HCT116 (cell line): ENCODE measurements around the gene PBX3. TPM values are rescaled to one million over a fixed set of nuclear protein-coding genes. Genes with fewer than 3 reads are reported as not detected.

ENCODE experiments used
- ATAC-seq: fragments of 200-7000 bp; cut with Tn5 transposase; 2 replicates; pipeline ENCODE4 v1.9.1; 2020; ENCODE audit warnings: mild to moderate bottlenecking, moderate library complexity
- BruUV-seq: library from RNA; stranded (reverse); fragments of 400-500 nt; replicated peaks from 2 replicates; lab custom pipeline; 2021; lab: Mats Ljungman, UMichigan
- CTCF ChIA-PET: fragments of 300-600 bp; sonication (Branson Sonifier 250); formaldehyde crosslinking; loops from one replicate; lab custom pipeline; 2021; ENCODE audit warnings: antibody characterized with exemption; lab: Charles Lee
- POLR2A ChIA-PET: fragments of 300-600, 350-600 bp; sonication (Branson Sonifier 250); formaldehyde crosslinking; loops from one replicate; lab custom pipeline; 2021; ENCODE audit warnings: antibody characterized with exemption; lab: Charles Lee
- RAD21 ChIA-PET, 2 experiments: fragments of 300-600 bp; sonication (Branson Sonifier 250); formaldehyde crosslinking; loops; one replicate each; lab custom pipeline; 2023; ENCODE audit warnings: low total read pairs in 2 of 2; ENCODE audit not compliant: uncharacterized antibody in 2 of 2, unreplicated experiment in 2 of 2, low non-redundant PET in 1 of 2; lab: Charles Lee
- DNase-seq: peaks from one replicate; pipeline ENCODE4 v3.0.0-alpha.2; 2010; ENCODE audit warnings: low read depth, low spot score
- H2AFZ ChIP-seq: fragments of 200-600 bp; shearing (Covaris generic), sonication (generic); 2 replicates; pipeline ENCODE4 v1.6.1; 2017; ENCODE audit warnings: low read depth, mixed run types, mixed read lengths, antibody characterized with exemption, low read length; ENCODE audit not compliant: poor library complexity, severe bottlenecking
- H3K27ac ChIP-seq: 2 replicates; pipeline ENCODE4 v1.5.1; 2012; ENCODE audit warnings: low read depth, low read length
- H3K27me3 ChIP-seq: fragments of 200-600 bp; sonication (generic); 2 replicates; pipeline ENCODE4 v1.6.1; 2016; ENCODE audit warnings: mixed run types, low read length, mixed read lengths; ENCODE audit not compliant: insufficient read depth
- H3K36me3 ChIP-seq, 2 experiments: fragments of 200-500 bp in 1 of 2; fragments of 200-600 bp in 1 of 2; sonication (Bioruptor generic) in 1 of 2; sonication (generic) in 1 of 2; 2 replicates each; pipeline versions ENCODE4 v1.5.1 to v1.6.1; 2014 to 2016; ENCODE audit warnings: low read length in 2 of 2, inconsistent platforms in 1 of 2, mixed read lengths in 1 of 2, mixed run types in 1 of 2; ENCODE audit not compliant: insufficient read depth in 2 of 2, control insufficient read depth in 1 of 2
- H3K4me1 ChIP-seq, 2 experiments: fragments of 200-600 bp in 1 of 2; sonication (generic) in 1 of 2; 2 replicates each; pipeline versions ENCODE4 v1.5.1 to v1.6.1; 2012 to 2017; ENCODE audit warnings: low read length in 2 of 2, inconsistent platforms in 1 of 2, mild to moderate bottlenecking in 1 of 2, mixed read lengths in 1 of 2, mixed run types in 1 of 2, moderate library complexity in 1 of 2; ENCODE audit not compliant: insufficient read depth in 2 of 2, control insufficient read depth in 1 of 2
- H3K4me2 ChIP-seq: fragments of 200-600 bp; sonication (generic); 2 replicates; pipeline ENCODE4 v1.6.1; 2017; ENCODE audit warnings: mixed run types, low read length, mixed read lengths
- H3K4me3 ChIP-seq, 2 experiments: fragments of 200-600 bp in 1 of 2; sonication (generic) in 1 of 2; replicated peaks in 1 of 2; 2 replicates each; pipeline ENCODE4 v1.5.1; 2011 to 2016; ENCODE audit warnings: low read length in 2 of 2, control low read depth in 1 of 2, low read depth in 1 of 2, mild to moderate bottlenecking in 1 of 2, mixed read lengths in 1 of 2, mixed run types in 1 of 2
- H3K79me2 ChIP-seq: fragments of 200-600 bp; sonication (generic); 2 replicates; pipeline ENCODE4 v1.6.1; 2017; ENCODE audit warnings: mild to moderate bottlenecking, mixed run types, low read length, moderate library complexity, mixed read lengths; ENCODE audit not compliant: insufficient read depth
- H3K9ac ChIP-seq: fragments of 200-600 bp; sonication (generic); 2 replicates; pipeline ENCODE4 v1.6.1; 2016; ENCODE audit warnings: low read length, mixed read lengths
- H3K9me2 ChIP-seq: fragments of 200-600 bp; sonication (generic), shearing (Covaris generic); 2 replicates; pipeline ENCODE4 v1.6.1; 2017; ENCODE audit warnings: mixed run types, mild to moderate bottlenecking, moderate library complexity; ENCODE audit not compliant: insufficient read depth
- H3K9me3 ChIP-seq, 2 experiments: fragments of 200-500 bp in 1 of 2; fragments of 200-600 bp in 1 of 2; sonication (Bioruptor generic) in 1 of 2; sonication (generic) in 1 of 2; 2 replicates each; pipeline ENCODE4 v1.6.1; 2014 to 2017; ENCODE audit warnings: low read length in 2 of 2, mixed read lengths in 2 of 2, inconsistent platforms in 1 of 2, low read depth in 1 of 2, mild to moderate bottlenecking in 1 of 2, mixed run types in 1 of 2, moderate library complexity in 1 of 2; ENCODE audit not compliant: control insufficient read depth in 1 of 2, insufficient read depth in 1 of 2
- H4K20me1 ChIP-seq: fragments of 200-600 bp; sonication (generic), shearing (Covaris generic); 2 replicates; pipeline ENCODE4 v1.6.1; 2017; ENCODE audit warnings: mixed run types, mild to moderate bottlenecking, moderate library complexity; ENCODE audit not compliant: insufficient read depth
- CBX3 ChIP-seq: IDR thresholded peaks from 2 replicates; pipeline ENCODE4 v1.6.1; 2012; ENCODE audit warnings: low read depth
- EGR1 ChIP-seq: IDR thresholded peaks from 2 replicates; pipeline ENCODE4 v1.6.1; 2012; ENCODE audit warnings: low read depth
- FOSL1 ChIP-seq: IDR thresholded peaks from 2 replicates; pipeline ENCODE4 v1.6.1; 2012; ENCODE audit warnings: low read depth
- JUND ChIP-seq: IDR thresholded peaks from 2 replicates; pipeline ENCODE4 v1.6.1; 2012
- POLR2A ChIP-seq: IDR thresholded peaks from 2 replicates; pipeline ENCODE4 v1.7.0; 2011; ENCODE audit warnings: borderline replicate concordance; ENCODE audit not compliant: insufficient read depth, insufficient read length; ENCODE audit errors: extremely low read depth
- POLR2AphosphoS5 ChIP-seq: IDR thresholded peaks from 2 replicates; pipeline ENCODE4 v1.6.1; 2011; ENCODE audit warnings: mild to moderate bottlenecking, low read depth, low read length, moderate library complexity
- REST ChIP-seq: IDR thresholded peaks from 2 replicates; pipeline ENCODE4 v1.6.1; 2012; ENCODE audit warnings: low read depth
- SIN3A ChIP-seq: IDR thresholded peaks from 2 replicates; pipeline ENCODE4 v1.6.1; 2012; ENCODE audit warnings: low read depth
- TCF7L2 ChIP-seq: IDR thresholded peaks from 2 replicates; pipeline ENCODE4 v1.7.0; 2011; ENCODE audit warnings: borderline replicate concordance, inconsistent platforms; ENCODE audit not compliant: insufficient read depth, insufficient read length; ENCODE audit errors: extremely low read depth
- intact Hi-C: fragments of 100-400 bp; cut with micrococcal nuclease; formaldehyde crosslinking; loops from 2 replicates; pipeline ENCODE4 v1.10.0; 2022
- total RNA-seq: library from RNA; stranded (reverse); gene quantifications from one replicate; pipeline ENCODE4 v1.2.1, GENCODE V29; 2021; ENCODE audit not compliant: unreplicated experiment
- TF ChIP-seq, protein P1 (sequence below), 3 experiments: fragments of 200-600 bp in 1 of 3; sonication (generic) in 1 of 3; IDR thresholded peaks in 2 of 3; conservative IDR thresholded peaks in 1 of 3; 2 replicates each; pipeline ENCODE4 v1.5.1; 2012 to 2017; ENCODE audit warnings: low read depth in 2 of 3, low read length in 2 of 3, antibody characterized with exemption in 1 of 3, borderline replicate concordance in 1 of 3, control low read depth in 1 of 3, mild to moderate bottlenecking in 1 of 3, mixed read lengths in 1 of 3, mixed run types in 1 of 3, moderate library complexity in 1 of 3; ENCODE audit not compliant: insufficient read depth in 1 of 3
- TF ChIP-seq, protein P2 (sequence below): IDR thresholded peaks from 2 replicates; pipeline ENCODE4 v1.6.1; 2012

The PBX3 gene
- total RNA-seq, 1 experiment from 2014 or later, result 13.5 TPM

DNA sequence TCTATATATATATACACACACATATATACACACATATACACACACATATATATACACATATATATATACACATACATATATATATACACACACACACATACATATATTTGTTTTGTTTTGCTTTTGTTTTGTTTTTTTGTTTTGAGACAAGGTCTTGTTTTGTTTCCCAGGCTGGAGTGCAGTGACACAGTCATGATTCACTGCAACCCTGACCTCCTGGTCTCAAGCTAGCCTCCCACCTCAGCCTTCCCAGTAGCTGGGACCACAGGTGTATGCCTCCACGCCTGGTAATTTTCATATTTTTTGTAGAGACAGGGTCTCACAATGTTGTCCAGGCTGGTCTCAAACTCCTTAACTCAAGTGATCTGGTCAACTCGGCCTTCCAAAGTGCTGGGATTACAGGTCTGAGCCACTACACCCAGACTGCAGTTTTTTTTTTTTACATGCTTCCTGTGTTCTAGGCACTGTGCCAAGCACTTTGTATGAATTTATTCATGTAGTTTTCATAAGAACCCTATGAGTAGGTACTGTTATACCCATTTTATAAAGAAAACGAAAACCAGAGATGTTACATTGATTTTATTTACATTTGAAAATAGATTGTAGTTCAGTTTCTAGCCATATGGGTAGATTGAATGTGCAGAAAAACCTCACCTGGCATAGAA is 120.7 kb downstream of the PBX3 start:
- Histone ChIP-seq H3K36me3 (no peaks in the 10 kb centered on the region), H3K27me3 (no peaks in the 10 kb centered on the region), H3K79me2 (no peaks in the 10 kb centered on the region), H3K9me3 (no peaks in the 10 kb centered on the region), H2AFZ (no peak overlapping the region), H3K4me2 (0 out of 2 replicates have a peak overlapping the region, but pooled peaks have one; percentile 6), H3K4me3 (no peak overlapping the region), H3K4me1 (peaks cover 0 to 4% of the 10 kb centered on the region in 2 experiments; a peak in 1 of 4 replicates), H3K9me2 (no peaks in the 10 kb centered on the region; the same call in 1 of the 2 replicates), H3K9ac (no peak overlapping the region), H3K27ac (no peak overlapping the region), H4K20me1 (no peaks in the 10 kb centered on the region)
- DNase-seq (peak; percentile 18), ATAC-seq (no peak)
- TF ChIP-seq, protein P1, sequence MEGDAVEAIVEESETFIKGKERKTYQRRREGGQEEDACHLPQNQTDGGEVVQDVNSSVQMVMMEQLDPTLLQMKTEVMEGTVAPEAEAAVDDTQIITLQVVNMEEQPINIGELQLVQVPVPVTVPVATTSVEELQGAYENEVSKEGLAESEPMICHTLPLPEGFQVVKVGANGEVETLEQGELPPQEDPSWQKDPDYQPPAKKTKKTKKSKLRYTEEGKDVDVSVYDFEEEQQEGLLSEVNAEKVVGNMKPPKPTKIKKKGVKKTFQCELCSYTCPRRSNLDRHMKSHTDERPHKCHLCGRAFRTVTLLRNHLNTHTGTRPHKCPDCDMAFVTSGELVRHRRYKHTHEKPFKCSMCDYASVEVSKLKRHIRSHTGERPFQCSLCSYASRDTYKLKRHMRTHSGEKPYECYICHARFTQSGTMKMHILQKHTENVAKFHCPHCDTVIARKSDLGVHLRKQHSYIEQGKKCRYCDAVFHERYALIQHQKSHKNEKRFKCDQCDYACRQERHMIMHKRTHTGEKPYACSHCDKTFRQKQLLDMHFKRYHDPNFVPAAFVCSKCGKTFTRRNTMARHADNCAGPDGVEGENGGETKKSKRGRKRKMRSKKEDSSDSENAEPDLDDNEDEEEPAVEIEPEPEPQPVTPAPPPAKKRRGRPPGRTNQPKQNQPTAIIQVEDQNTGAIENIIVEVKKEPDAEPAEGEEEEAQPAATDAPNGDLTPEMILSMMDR (IDR thresholded peaks at IDR 0.05 in 2 of 3, conservative IDR thresholded peaks at IDR 0.05 in 1 of 3; ENCODE audit: borderline replicate concordance in 1 of 3, insufficient read depth in 1 of 3, low read depth in 2 of 3, low read length in 2 of 3), result no peak
- TF ChIP-seq FOSL1 (peak; percentile 40), SIN3A (no peak), JUND (0 out of 2 replicates have a peak, but pooled peaks have one; percentile 31)
- no TSS peak for BruUV-seq
- RAD21 ChIA-PET, result no interaction called here
- POLR2A ChIA-PET, result no interaction called here
- CTCF ChIA-PET, result no interaction called here
- intact Hi-C loops, result no loop called here

GRCh38 chr9:125878164-125878631 is 131.0 kb downstream of the PBX3 start:
- no peaks in the 10 kb centered on the region for H4K20me1 ChIP-seq
- H3K4me2 ChIP-seq, result no peak overlapping the region
- no peak for DNase-seq
- no peaks in the 10 kb centered on the region for H3K4me1 ChIP-seq
- no peaks in the 10 kb centered on the region for H3K27me3 ChIP-seq
- ChIA-PET CTCF (no interaction called here), POLR2A (no interaction called here), RAD21 (no interaction called here)
- H2AFZ ChIP-seq, result no peak overlapping the region
- no peak for ATAC-seq
- no peaks in the 10 kb centered on the region for H3K79me2 ChIP-seq
- no TSS peak for BruUV-seq
- H3K27ac ChIP-seq, result no peak overlapping the region
- H3K9me3 ChIP-seq, result no peaks in the 10 kb centered on the region
- no peak overlapping the region for H3K4me3 ChIP-seq
- no peaks in the 10 kb centered on the region for H3K36me3 ChIP-seq
- H3K9me2 ChIP-seq, result no peaks in the 10 kb centered on the region
- intact Hi-C loops, result no loop called here
- H3K9ac ChIP-seq, result no peak overlapping the region
- TF ChIP-seq POLR2A, result no peak
- no peak for TF ChIP-seq EGR1
- no peak for TF ChIP-seq CBX3
- no peak for TF ChIP-seq TCF7L2
- no peak for TF ChIP-seq POLR2AphosphoS5
- TF ChIP-seq, protein P2, sequence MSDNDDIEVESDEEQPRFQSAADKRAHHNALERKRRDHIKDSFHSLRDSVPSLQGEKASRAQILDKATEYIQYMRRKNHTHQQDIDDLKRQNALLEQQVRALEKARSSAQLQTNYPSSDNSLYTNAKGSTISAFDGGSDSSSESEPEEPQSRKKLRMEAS, result no peak
- TF ChIP-seq REST, result no peak
- TF ChIP-seq, protein P1 (IDR thresholded peaks at IDR 0.05 in 2 of 3, conservative IDR thresholded peaks at IDR 0.05 in 1 of 3; ENCODE audit: borderline replicate concordance in 1 of 3, insufficient read depth in 1 of 3, low read depth in 2 of 3, low read length in 2 of 3), result no peak
